Loucy (cell line): ENCODE data around the gene NREP.

Experiments used
- H2AFZ ChIP-seq: fragments of 200-600 bp; sonication (generic); 2 replicates; pipeline ENCODE4 v1.6.0; 2016; ENCODE audit warnings: antibody characterized with exemption, mild to moderate bottlenecking, low read length, moderate library complexity
- H3F3A ChIP-seq: fragments of 200-600 bp; 2 replicates; pipeline ENCODE4 v1.6.0; 2016; ENCODE audit warnings: antibody characterized with exemption, low read depth, mild to moderate bottlenecking
- H3K27me3 ChIP-seq: fragments of 200-600 bp; sonication (generic); 2 replicates; pipeline ENCODE4 v1.6.1; 2014; ENCODE audit warnings: low read length, mild to moderate bottlenecking; ENCODE audit not compliant: insufficient read depth, poor library complexity, severe bottlenecking
- H3K36me3 ChIP-seq: fragments of 200-600 bp; sonication (generic); 2 replicates; pipeline ENCODE4 v1.6.1; 2016; ENCODE audit warnings: low read length; ENCODE audit not compliant: insufficient read depth
- H3K4me1 ChIP-seq: fragments of 200-600 bp; sonication (generic); 2 replicates; pipeline ENCODE4 v1.5.1; 2014; ENCODE audit warnings: low read length, mild to moderate bottlenecking; ENCODE audit not compliant: insufficient read depth, poor library complexity, severe bottlenecking
- H3K4me2 ChIP-seq: fragments of 200-600 bp; sonication (generic); 2 replicates; pipeline ENCODE4 v1.6.0; 2014; ENCODE audit warnings: antibody characterized with exemption, low read length, low read depth, mild to moderate bottlenecking; ENCODE audit not compliant: poor library complexity, severe bottlenecking
- H3K4me3 ChIP-seq: fragments of 200-600 bp; sonication (generic); 2 replicates; pipeline ENCODE4 v1.5.1; 2014; ENCODE audit warnings: low read length, mild to moderate bottlenecking, mixed read lengths; ENCODE audit not compliant: poor library complexity, severe bottlenecking
- H3K79me2 ChIP-seq: fragments of 200-600 bp; sonication (generic); 2 replicates; pipeline ENCODE4 v1.6.1; 2014; ENCODE audit warnings: low read length; ENCODE audit not compliant: insufficient read depth
- H3K9ac ChIP-seq: fragments of 200-600 bp; sonication (generic); 2 replicates; pipeline ENCODE4 v1.6.0; 2014; ENCODE audit warnings: mild to moderate bottlenecking, low read depth, low read length, moderate library complexity; ENCODE audit not compliant: poor library complexity, severe bottlenecking
- H3K9me2 ChIP-seq: fragments of 200-600 bp; sonication (generic); replicated peaks from 2 replicates; pipeline ENCODE4 v1.6.1; 2016; ENCODE audit warnings: low read depth, low read length, mixed read lengths
- H3K9me3 ChIP-seq: fragments of 200-600 bp; sonication (generic); 2 replicates; pipeline ENCODE4 v1.6.1; 2014; ENCODE audit warnings: mild to moderate bottlenecking, antibody characterized with exemption, low read length, low read depth; ENCODE audit not compliant: insufficient read depth
- H4K20me1 ChIP-seq: fragments of 200-600 bp; sonication (generic); 2 replicates; pipeline ENCODE4 v1.6.0; 2014; ENCODE audit warnings: antibody characterized with exemption, low read length, mild to moderate bottlenecking; ENCODE audit not compliant: insufficient read depth, poor library complexity, severe bottlenecking
- EZH2phosphoT487 ChIP-seq: fragments of 200-600 bp; IDR thresholded peaks from 2 replicates; pipeline ENCODE4 v1.6.1; 2018; ENCODE audit warnings: antibody characterized with exemption, mild to moderate bottlenecking, moderate library complexity, borderline replicate concordance
- TF ChIP-seq, protein P1 (sequence below): fragments of 200-600 bp; sonication (generic); conservative IDR thresholded peaks from 2 replicates; pipeline ENCODE4 v1.5.1; 2014; ENCODE audit warnings: mild to moderate bottlenecking, antibody characterized with exemption, low read length

The NREP gene

GRCh38 chr5:111695991-111696390, 61.0 kb downstream of the NREP start:
- no peak for TF ChIP-seq EZH2phosphoT487
- TF ChIP-seq, protein P1, sequence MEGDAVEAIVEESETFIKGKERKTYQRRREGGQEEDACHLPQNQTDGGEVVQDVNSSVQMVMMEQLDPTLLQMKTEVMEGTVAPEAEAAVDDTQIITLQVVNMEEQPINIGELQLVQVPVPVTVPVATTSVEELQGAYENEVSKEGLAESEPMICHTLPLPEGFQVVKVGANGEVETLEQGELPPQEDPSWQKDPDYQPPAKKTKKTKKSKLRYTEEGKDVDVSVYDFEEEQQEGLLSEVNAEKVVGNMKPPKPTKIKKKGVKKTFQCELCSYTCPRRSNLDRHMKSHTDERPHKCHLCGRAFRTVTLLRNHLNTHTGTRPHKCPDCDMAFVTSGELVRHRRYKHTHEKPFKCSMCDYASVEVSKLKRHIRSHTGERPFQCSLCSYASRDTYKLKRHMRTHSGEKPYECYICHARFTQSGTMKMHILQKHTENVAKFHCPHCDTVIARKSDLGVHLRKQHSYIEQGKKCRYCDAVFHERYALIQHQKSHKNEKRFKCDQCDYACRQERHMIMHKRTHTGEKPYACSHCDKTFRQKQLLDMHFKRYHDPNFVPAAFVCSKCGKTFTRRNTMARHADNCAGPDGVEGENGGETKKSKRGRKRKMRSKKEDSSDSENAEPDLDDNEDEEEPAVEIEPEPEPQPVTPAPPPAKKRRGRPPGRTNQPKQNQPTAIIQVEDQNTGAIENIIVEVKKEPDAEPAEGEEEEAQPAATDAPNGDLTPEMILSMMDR, result no peak
- no peaks in the 10 kb centered on the region for H3F3A ChIP-seq

GRCh38 chr5:111694133-111694532, 62.9 kb downstream of the NREP start:
- Histone ChIP-seq H3K4me2 (no peak overlapping the region), H3K27me3 (no peaks in the 10 kb centered on the region), H3K9ac (no peak overlapping the region), H3K4me1 (peaks cover 5% of the 10 kb centered on the region), H3F3A (no peaks in the 10 kb centered on the region), H3K36me3 (no peaks in the 10 kb centered on the region), H4K20me1 (no peaks in the 10 kb centered on the region), H3K79me2 (no peaks in the 10 kb centered on the region), H2AFZ (no peak overlapping the region), H3K4me3 (no peak overlapping the region), H3K9me2 (no peaks in the 10 kb centered on the region), H3K9me3 (no peaks in the 10 kb centered on the region)
- TF ChIP-seq, protein P1, result no peak
- no peak for TF ChIP-seq EZH2phosphoT487

More at GRCh38 chr5:111695991-111696390, 61.0 kb downstream of the NREP start:
- no peak overlapping the region for H3K9ac ChIP-seq
- no peak overlapping the region for H3K4me3 ChIP-seq
- H3K9me2 ChIP-seq, result no peaks in the 10 kb centered on the region
- H3K79me2 ChIP-seq, result no peaks in the 10 kb centered on the region
- peaks cover 5% of the 10 kb centered on the region for H3K4me1 ChIP-seq
- H3K4me2 ChIP-seq, result no peak overlapping the region
- no peaks in the 10 kb centered on the region for H3K36me3 ChIP-seq
- H3K27me3 ChIP-seq, result no peaks in the 10 kb centered on the region
- no peaks in the 10 kb centered on the region for H3K9me3 ChIP-seq
- H4K20me1 ChIP-seq, result no peaks in the 10 kb centered on the region
- no peak overlapping the region for H2AFZ ChIP-seq

- Histone ChIP-seq H3K79me2 (no peaks in the 10 kb centered on the region), H3K4me3 (no peak overlapping the region), H3K4me2 (no peak overlapping the region), H3F3A (no peaks in the 10 kb centered on the region), H4K20me1 (no peaks in the 10 kb centered on the region), H3K4me1 (peaks cover 4% of the 10 kb centered on the region), H3K36me3 (no peaks in the 10 kb centered on the region), H3K9me2 (no peaks in the 10 kb centered on the region), H3K9ac (no peak overlapping the region), H3K9me3 (no peaks in the 10 kb centered on the region), H2AFZ (no peak overlapping the region), H3K27me3 (no peaks in the 10 kb centered on the region)
- TF ChIP-seq, protein P1, result no peak
- TF ChIP-seq EZH2phosphoT487, result no peak
Observed at GRCh38 chr5:111691914-111692313, 65.1 kb downstream of the NREP start.
